IPS DF 4.7 (cell line): ENCODE measurements around the gene PRXL2C.
"Not testable (repeated sequence)": the region's sequence is repeated elsewhere in the genome, so short reads cannot be mapped to it uniquely, and the experiment has no call there.

Experiments
- DNase-seq: peaks from one replicate; pipeline ENCODE4 v3.0.0-alpha.2; 2013; ENCODE audit warnings: low spot score; ENCODE audit errors: extremely low read depth

The PRXL2C gene

GRCh38 chr9:96655198-96655851, at the start of gene PRXL2C:
Gene PRXL2C (minus strand): TSS chr9:96655317. CDS start chr9:96655281, 36 bp downstream.
- DNase-seq, result no peak

GRCh38 chr9:96700721-96701375, 45.7 kb upstream of the PRXL2C start:
- DNase-seq, result not testable (repeated sequence)

- no peak for DNase-seq
Measured at GRCh38 chr9:96691326-96691725, 36.2 kb upstream of the PRXL2C start.

GRCh38 chr9:96688745-96689464, 33.8 kb upstream of the PRXL2C start:
- no peak for DNase-seq

GRCh38 chr9:96688187-96688586, 33.1 kb upstream of the PRXL2C start:
- no peak for DNase-seq

- DNase-seq, result peak; percentile 41
Measured at GRCh38 chr9:96686638-96687335, 31.7 kb upstream of the PRXL2C start.

GRCh38 chr9:96680812-96681499, 25.8 kb upstream of the PRXL2C start:
- no peak for DNase-seq

- DNase-seq, result no peak
Measured at GRCh38 chr9:96674906-96675538, 19.9 kb upstream of the PRXL2C start.

- DNase-seq, result not testable (repeated sequence)
Measured at GRCh38 chr9:96673786-96674185, 18.7 kb upstream of the PRXL2C start.

GRCh38 chr9:96668868-96669534, 13.9 kb upstream of the PRXL2C start:
- DNase-seq, result no peak

GRCh38 chr9:96667363-96667728, 12.2 kb upstream of the PRXL2C start:
- DNase-seq, result no peak

GRCh38 chr9:96666653-96667362, 11.7 kb upstream of the PRXL2C start:
- peak; percentile 46 for DNase-seq

GRCh38 chr9:96665789-96666188, 10.7 kb upstream of the PRXL2C start:
- DNase-seq, result no peak

GRCh38 chr9:96663506-96664120, 8.5 kb upstream of the PRXL2C start:
- DNase-seq, result no peak

- no peak for DNase-seq
Measured at GRCh38 chr9:96661711-96662110, 6.6 kb upstream of the PRXL2C start.

GRCh38 chr9:96660692-96661248, 5.7 kb upstream of the PRXL2C start:
- DNase-seq, result no peak

- DNase-seq, result no peak
Measured at GRCh38 chr9:96654450-96655197, 493 bp downstream of the PRXL2C start.

GRCh38 chr9:96651626-96652025, 3.5 kb downstream of the PRXL2C start:
- DNase-seq, result no peak
